ENCODE measurements around the gene FOXP3. TPM values are rescaled to one million over a fixed set of nuclear protein-coding genes. Genes with fewer than 3 reads are reported as not detected.

The FOXP3 gene
- total and polyA plus RNA-seq, 2 of the 8 experiments (the other 6 are each of a cell fraction or from before 2014, with no cell fraction given), result 0.37 to 0.54 TPM

DNA sequence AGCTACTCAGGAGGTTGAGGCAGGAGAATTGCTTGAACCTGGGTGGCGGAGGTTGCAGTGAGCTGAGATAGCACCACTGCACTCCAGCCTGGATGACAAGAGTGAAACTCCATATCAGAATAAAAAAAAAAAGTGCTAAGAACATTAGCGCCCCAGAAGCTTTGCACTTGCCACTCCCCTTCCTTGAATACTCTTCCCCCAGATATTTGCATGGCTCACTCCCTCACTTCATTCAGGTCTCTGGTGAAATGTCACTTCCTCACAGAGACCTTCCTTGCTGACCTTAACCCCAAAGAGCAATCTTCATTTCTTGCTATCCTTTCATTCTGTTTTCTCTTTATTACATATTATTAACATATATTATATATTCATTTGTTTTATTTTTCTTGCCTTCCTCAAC lies 42.6 kb downstream of the FOXP3 start:
- no peak overlapping the region for H3K4me3 ChIP-seq (ENCODE audit: extremely low read depth in 1 of 4, insufficient read depth in 2 of 4, low read depth in 3 of 4, low read length in 4 of 4)
- H3K9ac ChIP-seq (replicated peaks in 1 of 4; ENCODE audit: extremely low read depth in 1 of 4, low read depth in 3 of 4, low read length in 3 of 4), result no peak overlapping the region
- H2BK15ac ChIP-seq (ENCODE audit: low read length), result no peak overlapping the region
- no peak overlapping the region for H3K14ac ChIP-seq (ENCODE audit: insufficient read length)
- H3K27me3 ChIP-seq (replicated peaks in 1 of 4; ENCODE audit: control insufficient read depth in 3 of 4, extremely low read depth in 1 of 4, insufficient read depth in 3 of 4, low read length in 3 of 4), result no peaks in the 10 kb centered on the region
- H2AFZ ChIP-seq (ENCODE audit: low read length), result no peak overlapping the region
- no peaks in the 10 kb centered on the region for H3K9me3 ChIP-seq (ENCODE audit: insufficient read depth in 2 of 2, low read depth in 1 of 2, low read length in 1 of 2)
- H3K4me1 ChIP-seq (replicated peaks in 1 of 4; ENCODE audit: control insufficient read depth in 3 of 4, insufficient read depth in 4 of 4, low read length in 3 of 4), result no peaks in the 10 kb centered on the region
- peaks cover 4% of the 10 kb centered on the region; the same call in 1 of the 2 replicates for H3K23me2 ChIP-seq (ENCODE audit: low read depth, low read length)
- ChIA-PET CTCF (ENCODE audit: partially characterized antibody) (interaction anchor here (0.6 kb wide), 1 partner anchor 258 kb away, joined by 5 read pairs; no protein-coding TSS in a partner anchor), POLR2A (ENCODE audit: partially characterized antibody) (no interaction called here)
- H2BK120ac ChIP-seq (replicated peaks; ENCODE audit: low read depth, low read length), result no peak overlapping the region
- no peaks in the 10 kb centered on the region for H4K20me1 ChIP-seq (replicated peaks in 1 of 2; ENCODE audit: control insufficient read depth in 1 of 2, insufficient read depth in 2 of 2, low read length in 2 of 2)
- no peak overlapping the region for H2BK20ac ChIP-seq (ENCODE audit: low read length)
- no peak overlapping the region for H4K8ac ChIP-seq (ENCODE audit: extremely low read depth, insufficient read depth, low read length)
- no peaks in the 10 kb centered on the region for H3K79me2 ChIP-seq (ENCODE audit: control insufficient read depth in 1 of 2, insufficient read depth in 2 of 2, low read length in 2 of 2)
- H3K4ac ChIP-seq (replicated peaks; ENCODE audit: insufficient read length, low read depth, low read length), result no peak overlapping the region
- H4K91ac ChIP-seq (replicated peaks; ENCODE audit: insufficient read length, low read length), result no peak overlapping the region
- H2BK12ac ChIP-seq (ENCODE audit: low read depth, low read length), result no peak overlapping the region
- H3K4me2 ChIP-seq (ENCODE audit: insufficient read depth in 1 of 2, low read depth in 2 of 2, low read length in 2 of 2), result no peak overlapping the region
- no peaks in the 10 kb centered on the region for H3K36me3 ChIP-seq (ENCODE audit: control insufficient read depth in 2 of 4, insufficient read depth in 4 of 4, low read length in 3 of 4)
- no peak overlapping the region for H3K27ac ChIP-seq (ENCODE audit: low read depth, low read length)
- H3K79me1 ChIP-seq (ENCODE audit: low read depth, low read length), result no peaks in the 10 kb centered on the region
- no peak overlapping the region for H3K56ac ChIP-seq (replicated peaks; ENCODE audit: insufficient read length, low read depth, low read length)
- H2AK5ac ChIP-seq (ENCODE audit: low read depth, low read length), result no peak overlapping the region
- H4K5ac ChIP-seq (ENCODE audit: insufficient read length, low read depth, low read length), result no peak overlapping the region
- WGBS, 2 experiments (ENCODE audit: extremely low coverage in 1 of 2, insufficient coverage in 1 of 2, insufficient read length in 1 of 2, insufficient replicate concordance in 2 of 2, low coverage in 1 of 2, low lambda C conversion rate in 2 of 2, missing lambda C conversion rate in 1 of 2), result 80% methylated on average over 2 of the region's 2 CpGs; no CpG with 5 or more reads in 1 of the 2 experiments
- no peak overlapping the region for H3K23ac ChIP-seq (ENCODE audit: insufficient read length)
- H3K18ac ChIP-seq (ENCODE audit: extremely low read depth, low read length), result no peak overlapping the region
- no peak overlapping the region for H2BK5ac ChIP-seq (ENCODE audit: low read depth, low read length)
- DNase-seq (ENCODE audit: low read depth in 1 of 2, low spot score in 2 of 2), result no peak
- FAIRE-seq, result no peak
- no peak for TF ChIP-seq RFX5 (IDR thresholded peaks at IDR 0.05; ENCODE audit: borderline replicate concordance, low read depth, low read length)
- no peak for TF ChIP-seq SIX5 (IDR thresholded peaks at IDR 0.05; ENCODE audit: low read depth, low read length)
- no peak for TF ChIP-seq CHD1 (IDR thresholded peaks at IDR 0.05; ENCODE audit: low read depth, low read length)
- TF ChIP-seq CHD2 (IDR thresholded peaks at IDR 0.05; ENCODE audit: low read length), result no peak
- TF ChIP-seq POU5F1 (IDR thresholded peaks at IDR 0.05; ENCODE audit: low read depth, low read length), result no peak
- TF ChIP-seq EZH2 (IDR thresholded peaks at IDR 0.05; ENCODE audit: low read depth, low read length, severe bottlenecking), result no peak

All from H1 (cell line).